HepG2 (cell line): ENCODE data around the gene IPPK. TPM values are rescaled to one million over a fixed set of nuclear protein-coding genes. Genes with fewer than 3 reads are reported as not detected.

Experiments
- DR1 ChIP-seq: sonication (generic); formaldehyde crosslinking; IDR thresholded peaks from 2 replicates; pipeline ENCODE4 v1.8.0; 2021; ENCODE audit warnings: mild to moderate bottlenecking, missing genetic modification reagents, inconsistent platforms
- EHMT2 ChIP-seq: fragments of 200-600 bp; sonication (generic); IDR thresholded peaks from 2 replicates; pipeline ENCODE4 v1.7.0; 2017; ENCODE audit warnings: antibody characterized with exemption, low read depth, low read length, borderline replicate concordance
- FOXA1 ChIP-seq, 2 experiments: fragments of 450-650 bp in 1 of 2; sonication (generic) in 1 of 2; formaldehyde crosslinking in 1 of 2; IDR thresholded peaks; 2 replicates each; pipeline versions ENCODE4 v1.4.0 to v1.6.1; 2016 to 2020; ENCODE audit warnings: missing genetic modification reagents in 1 of 2
- FOXK1 ChIP-seq: sonication (generic); formaldehyde crosslinking; IDR thresholded peaks from 2 replicates; pipeline ENCODE4 v1.4.0; 2020; ENCODE audit warnings: low read depth, missing genetic modification reagents, borderline replicate concordance
- GLI4 ChIP-seq: sonication (generic); formaldehyde crosslinking; IDR thresholded peaks from 2 replicates; pipeline ENCODE4 v1.5.1; 2020; ENCODE audit warnings: missing genetic modification reagents, mild to moderate bottlenecking, moderate library complexity, borderline replicate concordance
- GLMP ChIP-seq: sonication (generic); formaldehyde crosslinking; IDR thresholded peaks from 2 replicates; pipeline ENCODE4 v1.9.0; 2021; ENCODE audit warnings: missing genetic modification reagents, mild to moderate bottlenecking, borderline replicate concordance
- KDM5B ChIP-seq: sonication (generic); formaldehyde crosslinking; IDR thresholded peaks from 2 replicates; pipeline ENCODE4 v1.4.0; 2020; ENCODE audit warnings: missing genetic modification reagents, mild to moderate bottlenecking, borderline replicate concordance
- MAZ ChIP-seq, 2 experiments: sonication (generic) in 1 of 2; formaldehyde crosslinking in 1 of 2; IDR thresholded peaks; 2 replicates each; pipeline versions ENCODE4 v1.5.0 to v1.6.1; 2012 to 2020; ENCODE audit warnings: low read depth in 2 of 2, mild to moderate bottlenecking in 2 of 2, borderline replicate concordance in 1 of 2, improper control_type of control experiment in 1 of 2, low read length in 1 of 2, missing genetic modification reagents in 1 of 2, moderate library complexity in 1 of 2
- NFRKB ChIP-seq: fragments of 450-650 bp; IDR thresholded peaks from 2 replicates; pipeline ENCODE4 v1.6.1; 2017
- PHF8 ChIP-seq: sonication (generic); formaldehyde crosslinking; IDR thresholded peaks from 2 replicates; pipeline ENCODE4 v1.5.0; 2020; ENCODE audit warnings: missing genetic modification reagents
- PLSCR1 ChIP-seq: sonication (generic); formaldehyde crosslinking; IDR thresholded peaks from 2 replicates; pipeline ENCODE4 v1.5.0; 2020; ENCODE audit warnings: missing genetic modification reagents, mild to moderate bottlenecking, borderline replicate concordance
- SP2 ChIP-seq: sonication (generic); formaldehyde crosslinking; IDR thresholded peaks from 2 replicates; pipeline ENCODE4 v1.5.1; 2020; ENCODE audit warnings: mild to moderate bottlenecking, missing genetic modification reagents
- TARDBP ChIP-seq: sonication (generic); formaldehyde crosslinking; IDR thresholded peaks from 2 replicates; pipeline ENCODE4 v1.8.0; 2022; ENCODE audit warnings: mild to moderate bottlenecking, missing genetic modification reagents
- TGIF2 ChIP-seq: IDR thresholded peaks from 2 replicates; pipeline ENCODE4 v1.6.1; 2016; ENCODE audit warnings: control low read depth, missing compliant biosample characterization
- YEATS2 ChIP-seq: sonication (generic); formaldehyde crosslinking; IDR thresholded peaks from 2 replicates; pipeline ENCODE4 v1.4.0; 2020; ENCODE audit warnings: missing genetic modification reagents, borderline replicate concordance
- ZFX ChIP-seq: sonication (generic); formaldehyde crosslinking; IDR thresholded peaks from 2 replicates; pipeline ENCODE4 v1.4.0; 2020; ENCODE audit warnings: mild to moderate bottlenecking, low read depth, missing genetic modification reagents, moderate library complexity
- ZNF3 ChIP-seq: IDR thresholded peaks from 2 replicates; pipeline ENCODE4 v1.7.0; 2017; ENCODE audit warnings: inconsistent platforms
- ZNF558 ChIP-seq: sonication (generic); formaldehyde crosslinking; IDR thresholded peaks from 2 replicates; pipeline ENCODE4 v1.9.0; 2022; ENCODE audit warnings: mild to moderate bottlenecking, missing genetic modification reagents, borderline replicate concordance
- ZNF609 ChIP-seq: sonication (generic); formaldehyde crosslinking; IDR thresholded peaks from 2 replicates; pipeline ENCODE4 v1.4.0; 2020; ENCODE audit warnings: mild to moderate bottlenecking, missing genetic modification reagents, borderline replicate concordance
- ZNF670 ChIP-seq: sonication (generic); formaldehyde crosslinking; IDR thresholded peaks from 2 replicates; pipeline ENCODE4 v1.8.0; 2022; ENCODE audit warnings: mild to moderate bottlenecking, missing genetic modification reagents, borderline replicate concordance
- ZNF709 ChIP-seq: sonication (generic); formaldehyde crosslinking; IDR thresholded peaks from 2 replicates; pipeline ENCODE4 v1.5.0; 2020; ENCODE audit warnings: mild to moderate bottlenecking, missing genetic modification reagents
- ZNF775 ChIP-seq: sonication (generic); formaldehyde crosslinking; IDR thresholded peaks from 2 replicates; pipeline ENCODE4 v1.4.0; 2020; ENCODE audit warnings: missing genetic modification reagents, mild to moderate bottlenecking, moderate library complexity, borderline replicate concordance
- polyA plus RNA-seq, 8 experiments: library from polyadenylated mRNA; depleted of rRNA in 3 of 8; stranded (reverse) in 7 of 8; unstranded in 1 of 8; fragments of >200 nt; fragmentation: Illumina TruSeq in 4 of 8; extraction: Trizol in 4 of 8; gene quantifications; 2 replicates each; pipeline versions ENCODE4 v1.2.1 to v1.2.3, GENCODE V29; 2011 to 2016; ENCODE audit warnings: low read depth in 4 of 8, missing spikeins in 1 of 8, mixed read lengths in 1 of 8; ENCODE audit not compliant: insufficient read depth in 1 of 8
- total RNA-seq, 5 experiments: library from RNA; depleted of rRNA; stranded (reverse); fragments of >200 nt; fragmentation: Illumina TruSeq; extraction: Trizol; gene quantifications; 2 replicates each; pipeline ENCODE4 v1.2.3, GENCODE V29; 2016; ENCODE audit warnings: low read depth in 1 of 5

Gene IPPK
- total and polyA plus RNA-seq, 2 of the 13 experiments (the other 11 are each of a cell fraction or from before 2014, with no cell fraction given) = 9.9 to 14.1 TPM

- 0 out of 2 replicates have a peak, but pooled peaks have one; percentile 58 for TF ChIP-seq ZNF558 (CRISPR knock-in tag)
- TF ChIP-seq DR1 (CRISPR knock-in tag) = peak; percentile 31
- TF ChIP-seq MAZ (IDR thresholded peaks at IDR 0.05; ENCODE audit: borderline replicate concordance, low read depth, low read length) = peak; percentile 16; the same call in 1 of the 2 replicates
- peak; percentile 88 for TF ChIP-seq MAZ (CRISPR knock-in tag; IDR thresholded peaks at IDR 0.05; ENCODE audit: low read depth)
- TF ChIP-seq ZNF775 (CRISPR knock-in tag) = no peak
- peak; percentile 86; the same call in 1 of the 2 replicates for TF ChIP-seq YEATS2 (CRISPR knock-in tag)
- peak; percentile 55; the same call in 1 of the 2 replicates for TF ChIP-seq NFRKB
- peak; percentile 46; the same call in 1 of the 2 replicates for TF ChIP-seq KDM5B (CRISPR knock-in tag)
- TF ChIP-seq ZNF709 (CRISPR knock-in tag) = peak; percentile 85
- 0 out of 2 replicates have a peak, but pooled peaks have one; percentile 46 for TF ChIP-seq GLI4 (CRISPR knock-in tag)
- TF ChIP-seq ZNF3 (CRISPR knock-in tag) = no peak
- peak; percentile 68; the same call in 1 of the 2 replicates for TF ChIP-seq SP2 (CRISPR knock-in tag)
- no peak for TF ChIP-seq ZNF670 (CRISPR knock-in tag)
- no peak for TF ChIP-seq PLSCR1
- TF ChIP-seq ZFX = peak; percentile 83
- TF ChIP-seq TARDBP = peak; percentile 41; the same call in 1 of the 2 replicates
- TF ChIP-seq PHF8 (CRISPR knock-in tag) = peak; percentile 93
- peak; percentile 26 for TF ChIP-seq FOXK1 (CRISPR knock-in tag)
- TF ChIP-seq ZNF609 (CRISPR knock-in tag) = 0 out of 2 replicates have a peak, but pooled peaks have one; percentile 18
- TF ChIP-seq EHMT2 = no peak
- no peak for TF ChIP-seq GLMP (CRISPR knock-in tag)
- TF ChIP-seq FOXA1 (IDR thresholded peaks at IDR 0.05) = no peak
- TF ChIP-seq FOXA1 (CRISPR knock-in tag; IDR thresholded peaks at IDR 0.05) = no peak
- TF ChIP-seq TGIF2 (CRISPR knock-in tag) = peak; percentile 72
Measured at GRCh38 chr9:92669890-92670708, at the start of gene IPPK (continued).
